K562 (cell line): ENCODE data around the gene TMEM50B. TPM values are rescaled to one million over a fixed set of nuclear protein-coding genes. Genes with fewer than 3 reads are reported as not detected.
A peak's percentile ranks its signal among the peaks of the same experiment; 100 is the strongest.

Source experiments
- CC2D1A ChIP-seq: fragments of 450-650 bp; IDR thresholded peaks from 2 replicates; pipeline ENCODE4 v1.6.1; 2017; ENCODE audit warnings: mild to moderate bottlenecking
- CEBPG ChIP-seq, 3 experiments: fragments of 200-800 bp in 1 of 3; sonication (Bioruptor generic) in 1 of 3; sonication (generic) in 1 of 3; formaldehyde crosslinking in 1 of 3; IDR thresholded peaks in 2 of 3; conservative IDR thresholded peaks in 1 of 3; 2 replicates each; pipeline versions ENCODE4 v1.6.1 to v1.8.0; 2016 to 2022; ENCODE audit warnings: missing compliant biosample characterization in 2 of 3, missing genetic modification characterization in 2 of 3, mild to moderate bottlenecking in 1 of 3, missing genetic modification reagents in 1 of 3
- CHD2 ChIP-seq: IDR thresholded peaks from 2 replicates; pipeline ENCODE4 v1.6.1; 2011; ENCODE audit warnings: low read depth, low read length
- DPF2 ChIP-seq: fragments of 450-650 bp; IDR thresholded peaks from 2 replicates; pipeline ENCODE4 v1.6.1; 2016
- EGR1 ChIP-seq: fragments of 450-650 bp; conservative IDR thresholded peaks from 2 replicates; pipeline ENCODE4 v1.6.1; 2017; ENCODE audit warnings: mild to moderate bottlenecking
- ETV6 ChIP-seq, 3 experiments: fragments of 150-350 bp in 1 of 3; sonication (generic) in 1 of 3; formaldehyde crosslinking in 1 of 3; IDR thresholded peaks; 2 replicates each; pipeline versions ENCODE4 v1.6.1 to v1.8.0; 2014 to 2022; ENCODE audit warnings: borderline replicate concordance in 2 of 3, low read depth in 2 of 3, antibody characterized with exemption in 1 of 3, low read length in 1 of 3, mild to moderate bottlenecking in 1 of 3, missing genetic modification reagents in 1 of 3
- FOSL1 ChIP-seq: fragments of 200-800 bp; sonication (Bioruptor generic); conservative IDR thresholded peaks from 2 replicates; pipeline ENCODE4 v1.6.1; 2016; ENCODE audit warnings: missing genetic modification characterization, missing compliant biosample characterization
- GATAD2A ChIP-seq: fragments of 450-650 bp; IDR thresholded peaks from 2 replicates; pipeline ENCODE4 v1.6.1; 2017
- HDAC6 ChIP-seq: IDR thresholded peaks from 2 replicates; pipeline ENCODE4 v1.6.1; 2012; ENCODE audit warnings: low read depth, mild to moderate bottlenecking, control low read depth, inconsistent platforms, low read length, moderate library complexity
- HMBOX1 ChIP-seq: sonication (generic); IDR thresholded peaks from 2 replicates; pipeline ENCODE4 v1.6.1; 2016
- HMGN3 ChIP-seq: IDR thresholded peaks from 2 replicates; pipeline ENCODE4 v1.6.1; 2011; ENCODE audit warnings: borderline replicate concordance, low read depth, mild to moderate bottlenecking, mixed read lengths, low read length; ENCODE audit not compliant: insufficient read length; ENCODE audit errors: extremely low read depth
- HNRNPH1 ChIP-seq: fragments of 200-400 bp; formaldehyde crosslinking; optimal IDR thresholded peaks from 2 replicates; pipeline ENCODE3; 2017; ENCODE audit warnings: low read depth, mild to moderate bottlenecking, low read length, moderate library complexity
- KLF1 ChIP-seq: fragments of 450-650 bp; IDR thresholded peaks from 2 replicates; pipeline ENCODE4 v1.6.1; 2016; ENCODE audit warnings: missing genetic modification characterization, missing compliant biosample characterization
- LCOR ChIP-seq: sonication (generic); formaldehyde crosslinking; IDR thresholded peaks from 2 replicates; pipeline ENCODE4 v1.8.0; 2022; ENCODE audit warnings: mild to moderate bottlenecking, missing genetic modification reagents
- MAX ChIP-seq: sonication (generic); formaldehyde crosslinking; IDR thresholded peaks from 2 replicates; pipeline ENCODE4 v1.9.0; 2022; ENCODE audit warnings: mild to moderate bottlenecking, missing genetic modification reagents
- NFIX ChIP-seq: fragments of 250-450 bp; sonication (Bioruptor Pico); IDR thresholded peaks from 2 replicates; pipeline ENCODE4 v1.4.0; 2020; ENCODE audit warnings: low read depth, mild to moderate bottlenecking, moderate library complexity
- NR2C2 ChIP-seq, 2 experiments: fragments of 200-800 bp in 1 of 2; sonication (Bioruptor generic) in 1 of 2; sonication (generic) in 1 of 2; formaldehyde crosslinking in 1 of 2; IDR thresholded peaks; 2 replicates each; pipeline versions ENCODE4 v1.6.1 to v1.8.0; 2016 to 2022; ENCODE audit warnings: mild to moderate bottlenecking in 1 of 2, missing compliant biosample characterization in 1 of 2, missing genetic modification characterization in 1 of 2, missing genetic modification reagents in 1 of 2
- RBM39 ChIP-seq: fragments of 200-400 bp; formaldehyde crosslinking; optimal IDR thresholded peaks from 2 replicates; pipeline ENCODE3; 2018; ENCODE audit warnings: low read depth, low read length
- SMARCA4 ChIP-seq: fragments of 450-650 bp; IDR thresholded peaks from 2 replicates; pipeline ENCODE4 v1.6.1; 2016
- THRAP3 ChIP-seq: fragments of 450-650 bp; IDR thresholded peaks from 2 replicates; pipeline ENCODE4 v1.6.1; 2016; ENCODE audit warnings: mild to moderate bottlenecking, inconsistent platforms, borderline replicate concordance
- VEZF1 ChIP-seq: fragments of 200-800 bp; sonication (Bioruptor generic); IDR thresholded peaks from 2 replicates; pipeline ENCODE4 v1.6.1; 2017; ENCODE audit warnings: missing genetic modification characterization, missing compliant biosample characterization
- ZBED1 ChIP-seq: IDR thresholded peaks from 2 replicates; pipeline ENCODE4 v1.6.1; 2014
- ZBTB12 ChIP-seq: fragments of 250-450 bp; sonication (Bioruptor Pico); IDR thresholded peaks from 2 replicates; pipeline ENCODE4 v1.4.0; 2020
- ZNF436 ChIP-seq: fragments of 250-450, 450-650 bp; sonication (Bioruptor Pico); formaldehyde crosslinking; IDR thresholded peaks from 2 replicates; pipeline ENCODE4 v1.7.0; 2020; ENCODE audit warnings: mild to moderate bottlenecking
- ZNF707 ChIP-seq: fragments of 250-450 bp; sonication (Bioruptor Pico); conservative IDR thresholded peaks from 2 replicates; pipeline ENCODE4 v1.8.0; 2022; ENCODE audit warnings: inconsistent platforms, mild to moderate bottlenecking, moderate library complexity
- polyA plus RNA-seq, 8 experiments: library from polyadenylated mRNA; depleted of rRNA in 4 of 8; stranded (reverse) in 5 of 8; unstranded in 3 of 8; fragments of >200 nt; fragmentation: Nextera tagmentation in 2 of 8; fragmentation: Illumina TruSeq in 1 of 8; extraction: Ambion mirVana in 2 of 8; extraction: Trizol in 1 of 8; gene quantifications; 2 replicates each; pipeline versions ENCODE4 v1.2.1 to v1.2.3, GENCODE V29; 2011 to 2014; ENCODE audit warnings: inconsistent platforms in 1 of 8, missing spikeins in 1 of 8
- total RNA-seq, 7 experiments: library from RNA; depleted of rRNA in 6 of 7; stranded (reverse); fragments of >200 nt in 6 of 7; fragmentation: Illumina TruSeq in 2 of 7; extraction: Trizol in 2 of 7; gene quantifications; 2 replicates each; pipeline versions ENCODE4 v1.2.1 to v1.2.3, GENCODE V29; 2011 to 2021; ENCODE audit warnings: low replicate concordance in 1 of 7

The TMEM50B gene
- total and polyA plus RNA-seq, 9 of the 15 experiments (the other 6 are each of a cell fraction or from before 2014, with no cell fraction given): 20.5 to 64.6 (median 28.9) TPM

GRCh38 chr21:33491373-33492102 lies 11.8 kb upstream of the TMEM50B start, which contains the start of gene DNAJC28 (continued):
- 0 out of 2 replicates have a peak, but pooled peaks have one; percentile 11 for TF ChIP-seq CC2D1A
- peak; percentile 96 for TF ChIP-seq EGR1
- TF ChIP-seq ZBTB12 (CRISPR knock-in tag): no peak
- peak; percentile 71 for TF ChIP-seq CEBPG (CRISPR knock-in tag; IDR thresholded peaks at IDR 0.05)
- TF ChIP-seq CEBPG (tag; conservative IDR thresholded peaks at IDR 0.05 in 1 of 2, IDR thresholded peaks at IDR 0.05 in 1 of 2): no peak
- no peak for TF ChIP-seq ZBED1
- no peak for TF ChIP-seq HNRNPH1
- peak; percentile 72 for TF ChIP-seq MAX (CRISPR knock-in tag)
- no peak for TF ChIP-seq HDAC6
- TF ChIP-seq CHD2: peak; percentile 4; the same call in 1 of the 2 replicates
- TF ChIP-seq VEZF1 (CRISPR knock-in tag): peak; percentile 90
- TF ChIP-seq NFIX (CRISPR knock-in tag): peak; percentile 41
- peak; percentile 64; the same call in 1 of the 2 replicates for TF ChIP-seq DPF2
- TF ChIP-seq RBM39: no peak
- no peak for TF ChIP-seq GATAD2A
- TF ChIP-seq THRAP3: no peak
- peak; percentile 43 for TF ChIP-seq HMGN3
- TF ChIP-seq NR2C2 (CRISPR knock-in tag; IDR thresholded peaks at IDR 0.05): peak; percentile 40; the same call in 1 of the 2 replicates
- TF ChIP-seq NR2C2 (tag; IDR thresholded peaks at IDR 0.05): peak; percentile 81
- TF ChIP-seq ZNF707 (CRISPR knock-in tag): no peak
- no peak for TF ChIP-seq HMBOX1
- no peak for TF ChIP-seq ETV6 (IDR thresholded peaks at IDR 0.05; ENCODE audit: borderline replicate concordance in 1 of 2, low read depth in 2 of 2, low read length in 1 of 2)
- TF ChIP-seq ETV6 (CRISPR knock-in tag; IDR thresholded peaks at IDR 0.05; ENCODE audit: borderline replicate concordance): 0 out of 2 replicates have a peak, but pooled peaks have one; percentile 11
- peak; percentile 48; the same call in 1 of the 2 replicates for TF ChIP-seq FOSL1
- 0 out of 2 replicates have a peak, but pooled peaks have one; percentile 83 for TF ChIP-seq LCOR (CRISPR knock-in tag)
- TF ChIP-seq KLF1 (tag): peak; percentile 63
- TF ChIP-seq SMARCA4: peak; percentile 66; the same call in 1 of the 2 replicates
- 0 out of 2 replicates have a peak, but pooled peaks have one; percentile 18 for TF ChIP-seq ZNF436 (CRISPR knock-in tag)
